ENCODE measurements around the gene DEPDC5. TPM values are rescaled to one million over a fixed set of nuclear protein-coding genes. Genes with fewer than 3 reads are reported as not detected.
"Not testable (repeated sequence)": the region's sequence is repeated elsewhere in the genome, so short reads cannot be mapped to it uniquely, and the experiment has no call there.

The DEPDC5 gene
- total RNA-seq, 1 donor from 2014 or later, result 29.9 TPM

- DNase-seq (ENCODE audit: low spot score), result peak; percentile 98
Observed at GRCh38 chr22:31749636-31750364, 4.0 kb upstream of the DEPDC5 start, which contains the start of gene PRR14L. Gene PRR14L, minus strand, starts transcription at chr22:31750132. Its CDS starts 11,272 bp downstream, at chr22:31738860.

- no peak for DNase-seq (ENCODE audit: low spot score)
Observed at GRCh38 chr22:31750365-31751284, 3.2 kb upstream of the DEPDC5 start.

- no peak for DNase-seq (ENCODE audit: low spot score)
Observed at GRCh38 chr22:31752096-31752847, 1.5 kb upstream of the DEPDC5 start.

GRCh38 chr22:31753005-31753633 is 700 bp upstream of the DEPDC5 start:
- peak; percentile 72 for DNase-seq (ENCODE audit: low spot score)

- no peak for DNase-seq (ENCODE audit: low spot score)
Observed at GRCh38 chr22:31754813-31755212, 994 bp downstream of the DEPDC5 start.

GRCh38 chr22:31757265-31757664 is 3.4 kb downstream of the DEPDC5 start:
- DNase-seq (ENCODE audit: low spot score), result no peak

GRCh38 chr22:31758860-31759259 is 5.0 kb downstream of the DEPDC5 start:
- not testable (repeated sequence) for DNase-seq (ENCODE audit: low spot score)

GRCh38 chr22:31764785-31765184 is 11.0 kb downstream of the DEPDC5 start:
- no peak for DNase-seq (ENCODE audit: low spot score)

- DNase-seq (ENCODE audit: low spot score), result no peak
Observed at GRCh38 chr22:31768422-31769059, 14.7 kb downstream of the DEPDC5 start.

- no peak for DNase-seq (ENCODE audit: low spot score)
Observed at GRCh38 chr22:31773416-31773815, 19.6 kb downstream of the DEPDC5 start.

GRCh38 chr22:31776231-31776630 is 22.4 kb downstream of the DEPDC5 start:
- DNase-seq (ENCODE audit: low spot score), result peak; percentile 2

- no peak for DNase-seq (ENCODE audit: low spot score)
Observed at GRCh38 chr22:31789803-31790202, 36.0 kb downstream of the DEPDC5 start.

- DNase-seq (ENCODE audit: low spot score), result no peak
Observed at GRCh38 chr22:31790240-31790639, 36.4 kb downstream of the DEPDC5 start.

GRCh38 chr22:31799358-31799757 is 45.5 kb downstream of the DEPDC5 start:
- DNase-seq (ENCODE audit: low spot score), result not testable (repeated sequence)

GRCh38 chr22:31800065-31800464 is 46.2 kb downstream of the DEPDC5 start:
- peak; percentile 4 for DNase-seq (ENCODE audit: low spot score)

- not testable (repeated sequence) for DNase-seq (ENCODE audit: low spot score)
Observed at GRCh38 chr22:31800861-31801260, 47.0 kb downstream of the DEPDC5 start.

- no peak for DNase-seq (ENCODE audit: low spot score)
Observed at GRCh38 chr22:31802575-31802974, 48.8 kb downstream of the DEPDC5 start.

GRCh38 chr22:31806751-31807150 is 52.9 kb downstream of the DEPDC5 start:
- DNase-seq (ENCODE audit: low spot score), result no peak

GRCh38 chr22:31812977-31813605 is 59.3 kb downstream of the DEPDC5 start:
- no peak for DNase-seq (ENCODE audit: low spot score)

GRCh38 chr22:31813898-31814297 is 60.1 kb downstream of the DEPDC5 start:
- DNase-seq (ENCODE audit: low spot score), result not testable (repeated sequence)

Data from umbilical cord (tissue), 2 donors.